ENCODE results near the gene CD84.

DNA sequence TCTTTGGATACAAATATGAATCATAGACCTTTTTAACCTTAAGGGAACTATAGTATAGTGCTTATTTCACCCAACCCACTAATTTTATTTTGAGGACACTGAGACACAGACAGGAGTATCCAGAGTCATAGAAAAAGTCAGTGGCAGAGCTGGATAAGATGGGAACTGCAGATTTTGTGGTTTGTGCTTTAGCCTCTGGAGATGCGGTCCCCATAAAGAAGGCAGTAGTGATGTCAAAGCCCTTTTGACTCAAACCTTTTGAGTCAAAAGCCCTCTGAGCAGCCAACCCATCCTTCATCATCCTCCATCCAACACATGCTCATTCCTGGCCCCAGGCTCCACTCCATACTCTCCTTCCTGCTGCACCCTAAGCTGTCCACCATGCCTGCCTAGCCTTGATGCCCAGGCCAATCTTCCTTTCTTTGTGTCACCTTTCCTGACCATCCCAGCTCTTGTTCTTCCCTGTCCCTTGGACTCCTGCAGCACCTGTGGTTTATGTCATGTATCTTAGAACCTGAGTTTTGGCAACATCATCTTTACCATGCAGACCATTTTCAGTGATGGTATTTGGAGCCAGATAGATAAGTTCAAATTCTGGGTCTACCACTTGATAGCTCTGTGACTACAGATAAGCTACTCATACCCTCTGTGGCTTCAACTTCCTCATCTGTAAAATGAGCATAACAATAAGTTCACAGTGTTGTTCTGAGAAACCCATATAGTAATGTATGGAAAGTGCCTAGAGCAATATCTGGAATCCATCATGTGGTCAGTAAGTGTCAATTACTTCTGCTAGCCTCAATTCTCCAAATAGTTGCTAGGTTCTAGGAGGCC lies 47.4 kb upstream of the CD84 start:
- no peak for TF ChIP-seq EZH2 (IDR thresholded peaks at IDR 0.05)
- TF ChIP-seq POLR2AphosphoS5 (IDR thresholded peaks at IDR 0.05; ENCODE audit: borderline replicate concordance, low read depth, low read length): no peak

Measured in SK-N-MC (cell line).